Activated CD8-positive, alpha-beta T cell treated with anti-CD3 and anti-CD28 coated beads for 36 hours (primary cell): ENCODE results near the gene GALNT14. TPM values are rescaled to one million over a fixed set of nuclear protein-coding genes. Genes with fewer than 3 reads are reported as not detected.

ENCODE experiments used
- ATAC-seq: fragments of 200-7000 bp; cut with Tn5 transposase; one replicate; pipeline ENCODE4 v1.10.0; 2021; ENCODE audit warnings: mild to moderate bottlenecking, moderate library complexity
- CTCF ChIA-PET: fragments of 350-600 bp; sonication (Branson Sonifier 250); formaldehyde crosslinking; loops from one replicate; lab custom pipeline; 2021; ENCODE audit warnings: antibody characterized with exemption; lab: Charles Lee
- POLR2A ChIA-PET: fragments of 350-600 bp; sonication (Branson Sonifier 250); formaldehyde crosslinking; loops from one replicate; lab custom pipeline; 2021; ENCODE audit warnings: antibody characterized with exemption; lab: Charles Lee
- DNase-seq: peaks from one replicate; pipeline ENCODE4 v3.0.0-alpha.2; 2020
- H3K27ac Mint-ChIP-seq: one replicate; pipeline ENCODE4 v1.8.0; 2021; ENCODE audit warnings: mild to moderate bottlenecking, mixed read lengths
- H3K27me3 Mint-ChIP-seq: one replicate; pipeline ENCODE4 v1.8.0; 2021; ENCODE audit warnings: mixed read lengths
- H3K36me3 Mint-ChIP-seq: one replicate; pipeline ENCODE4 v1.8.0; 2021; ENCODE audit warnings: low read depth, mixed read lengths
- H3K4me1 Mint-ChIP-seq: one replicate; pipeline ENCODE4 v1.8.0; 2021; ENCODE audit warnings: low read depth, mixed read lengths
- H3K4me3 Mint-ChIP-seq: one replicate; pipeline ENCODE4 v1.8.0; 2021; ENCODE audit warnings: mild to moderate bottlenecking, moderate library complexity, mixed read lengths
- H3K9me3 Mint-ChIP-seq: one replicate; pipeline ENCODE4 v1.8.0; 2021; ENCODE audit warnings: mixed read lengths
- CTCF ChIP-seq: fragments of 200-600 bp; IDR thresholded peaks from one replicate; pipeline ENCODE4 v1.8.0; 2022; ENCODE audit warnings: antibody characterized with exemption, mild to moderate bottlenecking
- intact Hi-C: fragments of 100-400 bp; cut with micrococcal nuclease; formaldehyde crosslinking; loops from one replicate; pipeline ENCODE4 v1.10.0; 2022
- total RNA-seq, 2 experiments: library from RNA; stranded (reverse); gene quantifications; one replicate each; pipeline ENCODE4 v1.2.3, GENCODE V29; 2021

GALNT14 gene
- total RNA-seq, 2 experiments from 2014 or later = 1.1 to 1.9 TPM

GRCh38 chr2:31008561-31009114 is 129.6 kb downstream of the GALNT14 start:
- ChIA-PET POLR2A (no interaction called here), CTCF (no interaction called here)
- H3K36me3 Mint-ChIP-seq = no peaks in the 10 kb centered on the region
- H3K4me1 Mint-ChIP-seq = no peaks in the 10 kb centered on the region
- H3K27ac Mint-ChIP-seq = no peak overlapping the region
- peaks cover 2% of the 10 kb centered on the region for H3K27me3 Mint-ChIP-seq
- ATAC-seq = no peak
- no peak for TF ChIP-seq CTCF
- no peaks in the 10 kb centered on the region for H3K9me3 Mint-ChIP-seq
- no peak overlapping the region for H3K4me3 Mint-ChIP-seq
- DNase-seq = no peak
- intact Hi-C loops = no loop called here

- ChIA-PET POLR2A (no interaction called here), CTCF (no interaction called here)
- Mint-ChIP-seq H3K27ac (no peak overlapping the region), H3K4me3 (no peak overlapping the region), H3K36me3 (no peaks in the 10 kb centered on the region), H3K4me1 (no peaks in the 10 kb centered on the region), H3K9me3 (no peaks in the 10 kb centered on the region), H3K27me3 (peaks cover 2% of the 10 kb centered on the region)
- no peak for TF ChIP-seq CTCF
- no peak for DNase-seq
- no peak for ATAC-seq
- intact Hi-C loops = no loop called here
Observed at GRCh38 chr2:31004257-31004656, 134.0 kb downstream of the GALNT14 start.

- Mint-ChIP-seq H3K27me3 (peaks cover 2% of the 10 kb centered on the region), H3K9me3 (no peaks in the 10 kb centered on the region), H3K4me1 (no peaks in the 10 kb centered on the region), H3K36me3 (no peaks in the 10 kb centered on the region), H3K4me3 (no peak overlapping the region), H3K27ac (no peak overlapping the region)
- intact Hi-C loops = no loop called here
- DNase-seq (no peak), ATAC-seq (no peak)
- TF ChIP-seq CTCF = no peak
- ChIA-PET CTCF (no interaction called here), POLR2A (no interaction called here)
Observed at GRCh38 chr2:31003749-31004148, 134.5 kb downstream of the GALNT14 start.

GRCh38 chr2:31002537-31003150 is 135.6 kb downstream of the GALNT14 start:
- H3K27me3 Mint-ChIP-seq = peaks cover 2% of the 10 kb centered on the region
- no peak for TF ChIP-seq CTCF
- no peak overlapping the region for H3K4me3 Mint-ChIP-seq
- ChIA-PET CTCF (no interaction called here), POLR2A (no interaction called here)
- H3K36me3 Mint-ChIP-seq = no peaks in the 10 kb centered on the region
- intact Hi-C loops = no loop called here
- no peak overlapping the region for H3K27ac Mint-ChIP-seq
- no peak for DNase-seq
- no peaks in the 10 kb centered on the region for H3K4me1 Mint-ChIP-seq
- no peak for ATAC-seq
- H3K9me3 Mint-ChIP-seq = no peaks in the 10 kb centered on the region

GRCh38 chr2:31000970-31001369 is 137.3 kb downstream of the GALNT14 start:
- H3K27me3 Mint-ChIP-seq = peaks cover 2% of the 10 kb centered on the region
- H3K4me1 Mint-ChIP-seq = no peaks in the 10 kb centered on the region
- TF ChIP-seq CTCF = no peak
- no peaks in the 10 kb centered on the region for H3K9me3 Mint-ChIP-seq
- DNase-seq (no peak), ATAC-seq (no peak)
- POLR2A ChIA-PET = no interaction called here
- H3K27ac Mint-ChIP-seq = no peak overlapping the region
- no peaks in the 10 kb centered on the region for H3K36me3 Mint-ChIP-seq
- CTCF ChIA-PET = no interaction called here
- no peak overlapping the region for H3K4me3 Mint-ChIP-seq
- intact Hi-C loops = no loop called here
